Nucleus accumbens (tissue), 56 donors: ENCODE measurements around the gene KCNQ1.

Experiments used
- DNase-seq, 56 donors: peaks; one replicate each; lab custom pipeline; 2025; lab: John Stamatoyannopoulos, UW

Gene KCNQ1

GRCh38 chr11:2886936-2887335 is 442.1 kb downstream of the KCNQ1 start:
- DNase-seq: no peak

- no peak for DNase-seq
These were observed 442.8 kb downstream of the KCNQ1 start for GRCh38 chr11:2887515-2888195.

- peak in 53 of 56 donors; percentile 32 to 93 (median 76) for DNase-seq
These were observed 443.6 kb downstream of the KCNQ1 start for GRCh38 chr11:2888266-2888968.

- DNase-seq: no peak
These were observed 444.8 kb downstream of the KCNQ1 start for GRCh38 chr11:2889362-2890273.

- DNase-seq: no peak
These were observed 445.9 kb downstream of the KCNQ1 start for GRCh38 chr11:2890466-2891294.

- peak in 5 of 56 donors; percentile 19 to 50 (median 38) for DNase-seq
These were observed 446.8 kb downstream of the KCNQ1 start for GRCh38 chr11:2891326-2892214.

- peak in 17 of 56 donors; percentile 14 to 62 (median 41) for DNase-seq
These were observed 447.6 kb downstream of the KCNQ1 start for GRCh38 chr11:2892215-2892966.

GRCh38 chr11:2892967-2893528 is 448.2 kb downstream of the KCNQ1 start:
- no peak for DNase-seq

GRCh38 chr11:2893935-2894334 is 449.1 kb downstream of the KCNQ1 start:
- DNase-seq: no peak

GRCh38 chr11:2896047-2896446 is 451.2 kb downstream of the KCNQ1 start:
- no peak for DNase-seq

GRCh38 chr11:2897048-2897447 is 452.2 kb downstream of the KCNQ1 start:
- no peak for DNase-seq

- peak in 1 of 56 donors; percentile 14 for DNase-seq
These were observed 453.7 kb downstream of the KCNQ1 start for GRCh38 chr11:2898366-2899079.
